Renal cortical epithelial cell (primary cell): ENCODE data around the gene SAFB. TPM values are rescaled to one million over a fixed set of nuclear protein-coding genes. Genes with fewer than 3 reads are reported as not detected.
"Not testable (repeated sequence)": the region's sequence is repeated elsewhere in the genome, so short reads cannot be mapped to it uniquely, and the experiment has no call there.

Experiments
- DNase-seq: peaks from one replicate; pipeline ENCODE4 v3.0.0-alpha.2; 2011; ENCODE audit warnings: low read depth
- total RNA-seq: library from RNA; depleted of rRNA; stranded (reverse); fragments of >200 nt; gene quantifications from 2 replicates; pipeline ENCODE4 v1.2.3, GENCODE V29; 2014

The SAFB gene
- total RNA-seq, 1 donor from 2014 or later: 86.8 TPM

GRCh38 chr19:5697022-5697889 lies 74.4 kb downstream of the SAFB start:
- no peak for DNase-seq

GRCh38 chr19:5697890-5698634 lies 75.2 kb downstream of the SAFB start:
- no peak for DNase-seq

- DNase-seq: no peak
These were observed 75.9 kb downstream of the SAFB start for GRCh38 chr19:5698635-5699422.

GRCh38 chr19:5700455-5701092 lies 77.7 kb downstream of the SAFB start:
- no peak for DNase-seq

GRCh38 chr19:5702053-5702410 lies 79.1 kb downstream of the SAFB start:
- DNase-seq: not testable (repeated sequence)

GRCh38 chr19:5703819-5704818 lies 81.2 kb downstream of the SAFB start:
- DNase-seq: no peak

GRCh38 chr19:5705552-5705951 lies 82.7 kb downstream of the SAFB start:
- DNase-seq: no peak

GRCh38 chr19:5706876-5707573 lies 84.1 kb downstream of the SAFB start:
- no peak for DNase-seq

GRCh38 chr19:5707576-5708575 lies 85.0 kb downstream of the SAFB start:
- DNase-seq: no peak

DNA sequence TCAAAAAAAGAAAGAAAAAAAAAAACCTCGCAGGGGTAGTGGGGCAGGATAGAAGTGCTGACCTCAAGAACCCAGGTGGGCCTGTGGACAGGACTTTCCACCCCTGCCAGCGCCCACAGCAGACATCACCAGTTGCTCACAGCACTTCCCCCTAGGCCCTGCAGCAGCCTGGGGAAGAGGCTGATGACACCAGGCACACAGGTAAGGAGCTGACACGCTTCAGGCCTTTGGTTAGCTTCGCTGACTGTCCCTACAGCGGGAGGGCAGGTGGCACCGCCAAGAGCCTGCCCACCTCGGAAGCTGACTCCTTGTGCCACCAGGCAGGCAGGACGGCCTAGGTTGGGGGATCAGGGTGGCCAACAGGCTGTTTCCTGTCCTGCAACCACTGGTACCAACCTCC lies 88.1 kb downstream of the SAFB start:
- DNase-seq: no peak

- DNase-seq: no peak
These were observed 88.9 kb downstream of the SAFB start for GRCh38 chr19:5711713-5712161.

GRCh38 chr19:5713228-5713627 lies 90.3 kb downstream of the SAFB start:
- DNase-seq: no peak

GRCh38 chr19:5714816-5715215 lies 91.9 kb downstream of the SAFB start:
- DNase-seq: no peak

DNA sequence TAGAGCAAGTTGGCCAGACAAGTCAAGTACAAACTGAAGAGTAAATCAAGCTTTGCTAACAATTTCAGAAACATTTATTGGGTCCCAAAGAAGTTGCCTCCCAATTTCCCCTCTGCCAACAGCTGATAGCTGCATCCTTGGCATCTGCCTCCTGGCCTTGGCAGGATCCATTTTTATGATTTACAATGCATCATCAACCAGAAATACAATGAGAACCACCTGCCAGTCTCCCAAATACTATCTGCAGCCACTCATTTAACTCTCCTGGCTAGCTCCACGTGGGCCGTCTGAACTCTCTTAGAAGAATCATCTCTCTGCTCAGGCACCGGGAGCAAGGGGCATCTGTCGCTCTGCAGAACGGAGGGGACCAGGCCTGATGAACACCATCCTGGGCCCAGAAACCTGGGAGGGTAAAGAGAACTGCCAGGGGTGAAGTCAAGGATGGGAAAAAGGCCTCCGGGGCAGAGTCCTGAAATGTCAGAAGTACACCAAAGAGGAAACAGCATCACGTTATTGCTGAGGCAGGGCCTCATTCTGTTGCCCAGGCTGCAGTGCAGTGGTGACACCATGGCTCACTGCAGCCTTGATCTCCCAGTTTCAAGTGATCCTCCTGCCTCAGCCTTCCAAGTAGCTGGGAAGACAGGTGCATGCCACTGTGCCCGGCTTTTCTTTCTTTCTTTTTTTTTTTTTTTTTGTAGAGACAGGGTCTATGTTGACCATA lies 94.5 kb downstream of the SAFB start:
- DNase-seq: no peak
